ENCODE results near the gene PHETA1. TPM values are rescaled to one million over a fixed set of nuclear protein-coding genes. Genes with fewer than 3 reads are reported as not detected.
"Not testable (repeated sequence)": the region's sequence is repeated elsewhere in the genome, so short reads cannot be mapped to it uniquely, and the experiment has no call there.

Gene PHETA1
- total RNA-seq, 1 experiment from 2014 or later, result 8.5 TPM

GRCh38 chr12:111396726-111397445 is 28.0 kb upstream of the PHETA1 start:
- Histone ChIP-seq H3K36me3 (no peaks in the 10 kb centered on the region), H3K4me1 (replicated peaks) (peaks cover 34% of the 10 kb centered on the region), H3K4me3 (peak overlapping the region; percentile 17; the same call in 1 of the 2 replicates), H3K9me3 (replicated peaks) (no peaks in the 10 kb centered on the region; the same call in 1 of the 2 replicates), H3K27me3 (replicated peaks) (no peaks in the 10 kb centered on the region), H3K27ac (no peak overlapping the region; the same call in 1 of the 2 replicates)
- peak; percentile 80 to 84 for DNase-seq (ENCODE audit: low read depth in 1 of 2, low spot score in 2 of 2)

GRCh38 chr12:111396271-111396670 is 27.4 kb upstream of the PHETA1 start:
- peaks cover 34% of the 10 kb centered on the region for H3K4me1 ChIP-seq (replicated peaks)
- H3K36me3 ChIP-seq; DNase-seq (ENCODE audit: low read depth in 1 of 2, low spot score in 2 of 2); H3K9me3 ChIP-seq (replicated peaks); H3K4me3 ChIP-seq; H3K27me3 ChIP-seq (replicated peaks); H3K27ac ChIP-seq: not testable (repeated sequence)

- no peak overlapping the region for H3K27ac ChIP-seq
- DNase-seq (ENCODE audit: low read depth in 1 of 2, low spot score in 2 of 2), result no peak
Observed at GRCh38 chr12:111395336-111396187, 26.7 kb upstream of the PHETA1 start.

GRCh38 chr12:111394480-111394879 is 25.6 kb upstream of the PHETA1 start:
- H3K27ac ChIP-seq, result no peak overlapping the region
- no peak for DNase-seq (ENCODE audit: low read depth in 1 of 2, low spot score in 2 of 2)
- H3K27me3 ChIP-seq (replicated peaks), result no peaks in the 10 kb centered on the region
- H3K9me3 ChIP-seq (replicated peaks), result no peaks in the 10 kb centered on the region; the same call in 1 of the 2 replicates
- peaks cover 29% of the 10 kb centered on the region for H3K4me1 ChIP-seq (replicated peaks)
- H3K4me3 ChIP-seq, result no peak overlapping the region
- H3K36me3 ChIP-seq, result no peaks in the 10 kb centered on the region

More at GRCh38 chr12:111395336-111396187, 26.7 kb upstream of the PHETA1 start:
- no peaks in the 10 kb centered on the region for H3K27me3 ChIP-seq (replicated peaks)
- H3K4me3 ChIP-seq, result no peak overlapping the region
- H3K9me3 ChIP-seq (replicated peaks), result no peaks in the 10 kb centered on the region; the same call in 1 of the 2 replicates
- H3K4me1 ChIP-seq (replicated peaks), result peaks cover 34% of the 10 kb centered on the region
- no peaks in the 10 kb centered on the region for H3K36me3 ChIP-seq

- Histone ChIP-seq H3K27me3 (replicated peaks) (no peaks in the 10 kb centered on the region), H3K9me3 (replicated peaks) (no peaks in the 10 kb centered on the region), H3K4me1 (replicated peaks) (peaks cover 22% of the 10 kb centered on the region), H3K36me3 (no peaks in the 10 kb centered on the region), H3K27ac (no peak overlapping the region), H3K4me3 (no peak overlapping the region)
- no peak for DNase-seq (ENCODE audit: low read depth in 1 of 2, low spot score in 2 of 2)
Observed at GRCh38 chr12:111393700-111394300, 24.9 kb upstream of the PHETA1 start.

GRCh38 chr12:111390910-111391309 is 22.0 kb upstream of the PHETA1 start:
- no peaks in the 10 kb centered on the region for H3K9me3 ChIP-seq (replicated peaks)
- DNase-seq (ENCODE audit: low read depth in 1 of 2, low spot score in 2 of 2), result no peak
- H3K36me3 ChIP-seq, result no peaks in the 10 kb centered on the region
- H3K4me1 ChIP-seq (replicated peaks), result peaks cover 6% of the 10 kb centered on the region; the same call in 1 of the 2 replicates
- no peak overlapping the region for H3K27ac ChIP-seq
- H3K4me3 ChIP-seq, result no peak overlapping the region
- no peaks in the 10 kb centered on the region for H3K27me3 ChIP-seq (replicated peaks)

GRCh38 chr12:111389635-111390034 is 20.7 kb upstream of the PHETA1 start:
- Histone ChIP-seq H3K4me3 (no peak overlapping the region), H3K27me3 (replicated peaks) (no peaks in the 10 kb centered on the region), H3K27ac (no peak overlapping the region), H3K36me3 (no peaks in the 10 kb centered on the region), H3K9me3 (replicated peaks) (no peaks in the 10 kb centered on the region), H3K4me1 (replicated peaks) (peaks cover 6% of the 10 kb centered on the region; the same call in 1 of the 2 replicates)
- no peak for DNase-seq (ENCODE audit: low read depth in 1 of 2, low spot score in 2 of 2)

GRCh38 chr12:111387747-111388323 is 18.9 kb upstream of the PHETA1 start:
- Histone ChIP-seq H3K27me3 (replicated peaks) (no peaks in the 10 kb centered on the region), H3K4me1 (replicated peaks) (no peaks in the 10 kb centered on the region), H3K4me3 (no peak overlapping the region), H3K36me3 (no peaks in the 10 kb centered on the region), H3K27ac (no peak overlapping the region), H3K9me3 (replicated peaks) (no peaks in the 10 kb centered on the region)
- DNase-seq (ENCODE audit: low read depth in 1 of 2, low spot score in 2 of 2), result no peak

- Histone ChIP-seq H3K36me3 (no peaks in the 10 kb centered on the region), H3K27me3 (replicated peaks) (no peaks in the 10 kb centered on the region), H3K4me1 (replicated peaks) (no peaks in the 10 kb centered on the region), H3K9me3 (replicated peaks) (no peaks in the 10 kb centered on the region), H3K4me3 (no peak overlapping the region), H3K27ac (no peak overlapping the region)
- no peak for DNase-seq (ENCODE audit: low read depth in 1 of 2, low spot score in 2 of 2)
Observed at GRCh38 chr12:111386885-111387284, 18.0 kb upstream of the PHETA1 start.

GRCh38 chr12:111384596-111384995 is 15.7 kb upstream of the PHETA1 start:
- Histone ChIP-seq H3K27ac (no peak overlapping the region), H3K36me3 (no peaks in the 10 kb centered on the region), H3K4me1 (replicated peaks) (no peaks in the 10 kb centered on the region), H3K27me3 (replicated peaks) (no peaks in the 10 kb centered on the region), H3K9me3 (replicated peaks) (no peaks in the 10 kb centered on the region), H3K4me3 (no peak overlapping the region)
- DNase-seq (ENCODE audit: low read depth in 1 of 2, low spot score in 2 of 2), result no peak

- no peaks in the 10 kb centered on the region for H3K4me1 ChIP-seq (replicated peaks)
- DNase-seq (ENCODE audit: low read depth in 1 of 2, low spot score in 2 of 2), result no peak
- no peak overlapping the region for H3K4me3 ChIP-seq
- no peaks in the 10 kb centered on the region for H3K36me3 ChIP-seq
- no peak overlapping the region for H3K27ac ChIP-seq
- H3K9me3 ChIP-seq (replicated peaks), result no peaks in the 10 kb centered on the region
- no peaks in the 10 kb centered on the region for H3K27me3 ChIP-seq (replicated peaks)
Observed at GRCh38 chr12:111379942-111380554, 11.2 kb upstream of the PHETA1 start.

GRCh38 chr12:111377440-111377839 is 8.5 kb upstream of the PHETA1 start:
- DNase-seq (ENCODE audit: low read depth in 1 of 2, low spot score in 2 of 2), result no peak
- Histone ChIP-seq H3K27ac (no peak overlapping the region), H3K4me1 (replicated peaks) (no peaks in the 10 kb centered on the region)

GRCh38 chr12:111373231-111373630 is 4.3 kb upstream of the PHETA1 start:
- not testable (repeated sequence) for H3K4me1 ChIP-seq (replicated peaks); H3K27me3 ChIP-seq (replicated peaks); H3K27ac ChIP-seq; H3K9me3 ChIP-seq (replicated peaks); H3K36me3 ChIP-seq; DNase-seq (ENCODE audit: low read depth in 1 of 2, low spot score in 2 of 2); H3K4me3 ChIP-seq

More at GRCh38 chr12:111377440-111377839, 8.5 kb upstream of the PHETA1 start:
- Histone ChIP-seq H3K9me3 (replicated peaks) (no peaks in the 10 kb centered on the region), H3K27me3 (replicated peaks) (no peaks in the 10 kb centered on the region), H3K4me3 (no peak overlapping the region), H3K36me3 (no peaks in the 10 kb centered on the region)
